NCI-H2171 (cell line): Measurements from ENCODE around the gene PER2.
"Not testable (repeated sequence)": the region's sequence is repeated elsewhere in the genome, so short reads cannot be mapped to it uniquely, and the experiment has no call there.

Experiments used
- DNase-seq: peaks from one replicate; lab custom pipeline; 2025; lab: John Stamatoyannopoulos, UW

PER2 gene, protein sequence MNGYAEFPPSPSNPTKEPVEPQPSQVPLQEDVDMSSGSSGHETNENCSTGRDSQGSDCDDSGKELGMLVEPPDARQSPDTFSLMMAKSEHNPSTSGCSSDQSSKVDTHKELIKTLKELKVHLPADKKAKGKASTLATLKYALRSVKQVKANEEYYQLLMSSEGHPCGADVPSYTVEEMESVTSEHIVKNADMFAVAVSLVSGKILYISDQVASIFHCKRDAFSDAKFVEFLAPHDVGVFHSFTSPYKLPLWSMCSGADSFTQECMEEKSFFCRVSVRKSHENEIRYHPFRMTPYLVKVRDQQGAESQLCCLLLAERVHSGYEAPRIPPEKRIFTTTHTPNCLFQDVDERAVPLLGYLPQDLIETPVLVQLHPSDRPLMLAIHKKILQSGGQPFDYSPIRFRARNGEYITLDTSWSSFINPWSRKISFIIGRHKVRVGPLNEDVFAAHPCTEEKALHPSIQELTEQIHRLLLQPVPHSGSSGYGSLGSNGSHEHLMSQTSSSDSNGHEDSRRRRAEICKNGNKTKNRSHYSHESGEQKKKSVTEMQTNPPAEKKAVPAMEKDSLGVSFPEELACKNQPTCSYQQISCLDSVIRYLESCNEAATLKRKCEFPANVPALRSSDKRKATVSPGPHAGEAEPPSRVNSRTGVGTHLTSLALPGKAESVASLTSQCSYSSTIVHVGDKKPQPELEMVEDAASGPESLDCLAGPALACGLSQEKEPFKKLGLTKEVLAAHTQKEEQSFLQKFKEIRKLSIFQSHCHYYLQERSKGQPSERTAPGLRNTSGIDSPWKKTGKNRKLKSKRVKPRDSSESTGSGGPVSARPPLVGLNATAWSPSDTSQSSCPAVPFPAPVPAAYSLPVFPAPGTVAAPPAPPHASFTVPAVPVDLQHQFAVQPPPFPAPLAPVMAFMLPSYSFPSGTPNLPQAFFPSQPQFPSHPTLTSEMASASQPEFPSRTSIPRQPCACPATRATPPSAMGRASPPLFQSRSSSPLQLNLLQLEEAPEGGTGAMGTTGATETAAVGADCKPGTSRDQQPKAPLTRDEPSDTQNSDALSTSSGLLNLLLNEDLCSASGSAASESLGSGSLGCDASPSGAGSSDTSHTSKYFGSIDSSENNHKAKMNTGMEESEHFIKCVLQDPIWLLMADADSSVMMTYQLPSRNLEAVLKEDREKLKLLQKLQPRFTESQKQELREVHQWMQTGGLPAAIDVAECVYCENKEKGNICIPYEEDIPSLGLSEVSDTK (N-terminal part only)

DNA sequence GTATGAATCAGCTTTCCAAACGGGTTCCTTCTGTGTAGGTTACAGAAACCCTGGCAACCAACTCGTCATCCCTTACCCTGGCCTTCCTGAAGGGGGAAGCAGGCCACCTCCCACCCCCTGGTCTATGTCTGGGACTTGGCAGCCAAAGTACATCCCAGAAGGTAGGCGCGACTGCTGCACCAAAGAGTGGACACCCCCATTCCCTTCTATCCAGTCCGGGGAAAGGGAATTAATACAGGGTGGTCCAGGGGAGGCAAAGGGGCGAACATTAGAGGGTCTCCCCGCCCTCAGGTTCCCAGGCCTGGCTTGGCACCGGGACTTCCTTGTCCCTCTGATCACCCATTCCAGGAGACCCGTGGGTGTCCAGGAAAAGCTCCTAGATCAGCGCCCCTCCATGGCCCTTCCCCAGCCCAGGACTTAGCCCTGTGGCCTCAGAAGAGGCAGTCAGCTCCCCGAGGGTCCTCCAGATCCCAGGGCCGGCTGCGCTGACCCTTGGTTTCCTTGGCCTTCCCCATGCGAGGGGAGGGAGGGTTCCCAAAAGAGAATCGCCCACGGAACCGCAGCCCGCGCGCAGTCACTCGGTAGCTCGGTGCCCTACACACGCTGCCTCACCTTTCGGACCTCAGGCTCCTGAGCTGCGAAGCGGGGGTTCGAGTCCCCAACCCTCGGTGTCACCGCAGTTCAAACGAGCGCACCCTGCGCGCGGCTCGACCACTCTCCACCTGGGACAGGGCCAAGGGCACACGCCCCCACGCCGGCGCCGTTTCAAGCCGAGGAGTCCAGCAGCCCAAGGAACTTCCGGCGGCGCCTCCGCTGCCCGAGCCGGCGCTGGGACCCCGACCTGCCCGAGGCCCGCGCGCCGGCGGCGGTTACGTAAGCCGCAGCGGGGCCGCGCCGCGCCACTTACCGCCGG lies at the start of gene PER2:
Gene PER2 (minus strand): TSS at position 874 of the 913 bp plus-strand sequence. CDS start 10,674 bp downstream, outside the sequence.
- DNase-seq, result no peak

DNA sequence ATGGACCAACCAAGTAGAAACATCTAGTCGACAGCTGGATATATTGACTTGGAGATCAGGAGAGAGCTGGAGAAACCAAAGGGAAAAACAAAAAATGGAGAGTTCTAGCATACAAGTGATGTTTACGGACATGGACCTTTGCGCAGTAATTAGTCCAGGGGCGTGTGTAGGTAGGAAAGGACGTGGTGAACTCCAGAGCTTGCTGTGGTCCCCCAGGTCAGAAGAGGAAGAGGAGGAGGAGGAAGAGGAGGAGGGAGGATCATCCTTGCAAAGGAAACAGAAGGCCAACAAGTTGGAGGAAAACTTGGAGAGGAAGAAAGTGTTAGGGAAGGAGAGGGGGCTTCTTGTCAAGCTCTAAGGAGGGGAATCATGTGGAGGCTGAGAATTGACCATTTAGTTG lies 49.4 kb upstream of the PER2 start:
- no peak for DNase-seq

DNA sequence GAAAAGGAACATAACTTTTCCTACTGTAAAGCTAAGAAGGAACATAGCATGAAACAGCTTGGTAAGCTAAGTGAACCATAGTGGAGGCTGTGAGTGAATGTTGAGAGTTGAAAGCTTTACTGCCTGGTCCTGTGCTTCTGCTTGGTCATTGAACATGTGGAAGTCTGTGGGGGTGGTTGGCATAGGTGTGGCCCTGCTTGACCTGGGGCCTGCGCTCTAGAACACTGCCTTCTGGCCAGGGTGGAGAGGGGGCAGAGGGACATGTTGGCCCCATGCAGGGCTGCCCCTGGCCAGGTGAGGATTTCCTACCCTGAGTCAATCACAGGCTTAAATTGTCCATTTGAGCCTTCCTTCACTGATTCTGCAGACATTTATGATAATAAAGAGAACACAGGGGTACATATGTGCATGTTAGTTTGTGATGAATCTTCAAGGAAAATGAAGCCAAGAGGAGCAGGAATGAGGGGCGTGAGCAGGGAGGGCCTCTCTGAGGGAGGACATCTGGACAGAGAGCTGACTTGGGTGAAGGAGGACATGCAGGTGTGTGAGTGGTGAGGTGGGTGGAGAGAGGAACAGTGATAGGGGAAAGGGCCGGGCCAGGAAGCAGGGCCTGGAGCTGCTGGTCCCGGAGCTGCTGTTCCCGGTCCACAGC lies 48.5 kb upstream of the PER2 start:
- DNase-seq, result no peak

DNA sequence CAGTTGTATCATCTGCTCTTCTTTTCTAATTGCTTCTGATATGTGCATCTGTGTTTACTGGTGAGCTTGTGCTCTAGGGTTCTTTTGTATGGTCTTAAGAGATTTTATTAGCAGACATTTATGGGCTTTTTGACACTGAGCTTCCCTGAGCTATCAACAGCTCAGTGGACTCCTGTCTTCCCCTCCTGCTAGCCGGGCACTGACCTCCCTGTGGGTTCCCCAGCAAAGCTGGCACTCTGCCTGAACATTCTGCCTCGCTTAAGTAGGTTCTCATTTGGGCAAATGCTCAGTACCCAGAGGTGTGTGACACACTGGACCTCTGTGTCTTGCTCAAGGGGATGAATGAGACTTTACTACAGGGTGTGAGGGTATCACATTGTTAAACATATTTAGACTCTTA lies 47.7 kb upstream of the PER2 start:
- DNase-seq, result no peak

DNA sequence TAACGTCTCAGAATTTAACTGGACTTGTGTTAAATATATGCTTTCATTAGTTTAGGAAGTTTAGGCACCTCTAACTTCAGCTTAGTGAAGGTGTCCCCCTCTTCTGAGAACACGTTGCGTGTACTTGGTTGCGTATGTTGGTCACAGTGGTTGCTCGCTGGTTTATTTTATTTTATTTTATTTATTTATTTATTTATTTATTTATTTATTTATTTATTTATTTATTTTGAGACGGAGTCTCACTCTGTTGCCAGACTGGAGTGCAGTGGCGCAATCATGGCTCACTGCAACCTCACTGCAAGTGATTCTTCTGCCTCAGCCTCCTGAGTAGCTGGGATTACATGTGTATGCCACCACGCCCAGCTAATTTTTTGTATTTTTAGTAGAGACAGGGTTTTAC lies 47.2 kb upstream of the PER2 start:
- DNase-seq, result not testable (repeated sequence)

DNA sequence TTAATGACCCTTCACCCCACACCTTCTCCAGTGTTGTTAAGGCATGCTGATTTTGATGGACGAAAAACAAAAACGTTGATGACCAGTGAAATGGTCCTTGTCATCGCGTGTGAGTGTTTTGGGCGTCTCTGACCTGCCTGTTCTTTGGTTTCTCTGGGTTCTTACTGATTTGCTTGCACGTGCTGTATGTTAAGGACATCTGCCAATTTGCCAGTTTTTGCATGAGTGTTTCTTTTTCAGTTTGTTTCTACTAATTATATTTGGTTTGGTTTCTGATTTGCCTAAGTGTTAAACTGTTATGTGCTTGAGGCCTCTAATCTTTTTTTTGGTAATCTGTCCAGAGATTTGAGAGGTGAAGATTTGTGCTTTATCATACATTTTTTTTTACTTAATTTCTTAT lies 46.5 kb upstream of the PER2 start:
- DNase-seq, result no peak

DNA sequence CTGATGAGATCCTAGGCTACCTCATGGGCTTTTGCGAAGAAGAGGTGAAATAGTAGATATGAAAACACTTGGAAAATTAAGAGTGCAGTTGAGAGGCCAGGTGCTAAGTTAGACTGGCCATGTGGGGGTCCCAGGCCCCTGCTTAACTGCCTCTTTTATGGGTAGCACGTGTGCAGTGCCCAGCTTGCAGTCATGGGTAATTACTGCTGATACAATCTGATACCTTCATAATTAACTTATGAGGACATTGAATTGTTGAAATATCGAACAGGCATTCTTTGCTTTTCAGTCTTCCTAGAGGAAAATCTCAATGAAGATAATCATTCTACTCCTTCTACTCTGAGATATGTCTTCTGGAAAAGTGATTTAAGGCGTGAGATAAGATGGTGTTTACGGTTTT lies 43.5 kb upstream of the PER2 start:
- DNase-seq, result no peak

DNA sequence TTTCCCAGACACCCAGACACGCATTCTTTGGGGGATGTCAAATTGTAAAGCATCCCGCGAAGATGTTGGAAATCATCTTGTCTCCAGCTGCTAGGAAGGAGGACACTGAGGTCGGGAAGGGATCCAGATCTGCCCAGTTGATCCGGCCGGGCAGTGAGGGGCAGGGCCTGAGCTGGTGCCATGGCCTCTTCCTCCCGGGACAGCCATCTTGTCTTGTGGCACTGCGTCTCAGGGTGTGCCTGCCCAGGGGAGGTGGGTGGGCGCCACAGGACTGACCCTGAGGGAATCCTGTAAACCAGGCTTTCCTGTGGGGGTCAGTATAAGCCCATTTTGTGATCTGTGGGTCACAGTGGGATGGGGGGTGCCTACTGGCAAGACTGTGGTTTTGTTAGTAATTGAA lies 42.0 kb upstream of the PER2 start:
- no peak for DNase-seq

DNA sequence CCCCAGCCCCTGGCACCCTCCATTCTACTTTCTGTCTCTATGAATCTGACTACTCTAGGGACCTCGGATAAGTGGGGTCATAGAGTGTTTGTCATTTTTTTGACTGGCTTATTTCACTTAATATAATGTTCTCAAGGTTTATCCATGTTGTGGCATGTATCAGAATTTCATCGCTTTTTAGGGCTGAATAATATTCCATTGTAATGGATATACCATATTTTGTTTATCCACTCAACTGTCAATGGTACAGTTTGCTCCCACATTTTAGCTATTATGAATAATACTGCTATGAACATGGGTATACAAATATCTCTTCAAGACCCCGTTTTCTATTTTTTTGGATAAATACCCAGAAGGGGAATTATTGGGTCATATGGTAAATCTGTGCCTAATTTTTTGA lies 39.3 kb upstream of the PER2 start:
- DNase-seq, result no peak

DNA sequence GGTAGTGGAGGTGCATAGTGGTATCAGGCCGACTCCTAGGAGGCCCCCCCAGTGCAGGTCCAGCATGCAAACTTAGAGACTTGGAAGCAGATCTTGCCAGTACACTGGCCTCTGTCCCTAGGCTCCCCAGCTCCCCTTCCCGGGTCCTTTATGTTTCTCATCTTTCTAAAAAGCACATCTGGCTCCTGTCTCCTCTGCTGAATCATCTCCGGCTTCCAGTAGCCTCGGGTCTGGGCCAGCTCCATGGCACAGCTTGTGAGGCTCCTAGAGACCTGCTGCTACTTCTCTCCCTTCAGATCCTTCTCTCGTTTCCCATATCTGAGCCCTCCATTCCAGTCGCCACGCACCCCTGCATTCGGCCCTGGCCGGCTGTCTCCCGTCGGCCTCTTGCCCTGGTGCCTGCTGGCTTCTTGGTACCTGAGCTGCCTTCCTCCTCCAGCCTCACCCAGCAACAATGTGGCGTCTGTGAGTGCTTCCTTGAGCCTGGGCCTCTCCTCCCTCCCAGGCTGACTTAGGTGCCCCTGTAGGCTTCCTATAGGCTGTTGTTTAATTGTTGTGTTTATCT lies 38.5 kb upstream of the PER2 start:
- DNase-seq, result no peak

DNA sequence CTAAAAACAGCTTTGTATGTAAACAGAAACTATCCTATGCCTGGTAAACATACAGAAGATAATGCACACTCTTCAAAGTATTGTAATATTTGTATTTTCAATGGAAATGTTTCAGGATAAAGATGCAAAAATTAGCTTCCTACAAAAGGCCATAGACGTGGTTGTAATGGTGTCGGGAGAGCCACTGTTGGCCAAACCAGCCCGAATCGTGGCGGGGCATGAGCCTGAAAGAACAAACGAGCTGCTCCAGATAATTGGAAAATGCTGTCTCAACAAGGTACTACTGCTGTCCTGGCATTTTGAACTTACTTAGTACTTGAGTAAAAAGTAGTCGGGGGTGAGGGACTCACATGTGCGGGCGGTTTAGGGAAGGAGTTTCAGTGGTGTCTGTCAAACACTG lies 37.3 kb upstream of the PER2 start:
- DNase-seq, result no peak

DNA sequence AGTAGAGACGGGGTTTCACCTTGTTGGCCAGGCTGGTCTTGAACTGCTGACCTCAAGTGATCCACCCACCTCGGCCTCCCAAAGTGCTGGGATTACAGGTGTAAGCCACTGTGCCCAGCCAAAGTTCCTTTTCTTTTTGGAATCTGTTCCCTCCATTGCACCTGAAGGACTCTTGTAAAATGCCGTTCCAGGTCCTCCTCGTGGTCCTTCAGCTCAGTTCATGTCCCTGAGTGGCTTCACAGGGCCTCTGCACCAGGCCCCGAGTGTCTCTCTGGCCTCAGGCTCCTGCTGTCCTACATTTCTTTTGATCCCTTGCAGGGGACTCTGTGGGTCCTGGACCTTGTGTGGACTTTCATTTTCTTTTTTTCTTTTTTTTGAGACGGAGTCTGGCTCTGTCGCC lies 35.8 kb upstream of the PER2 start:
- DNase-seq, result not testable (repeated sequence)

DNA sequence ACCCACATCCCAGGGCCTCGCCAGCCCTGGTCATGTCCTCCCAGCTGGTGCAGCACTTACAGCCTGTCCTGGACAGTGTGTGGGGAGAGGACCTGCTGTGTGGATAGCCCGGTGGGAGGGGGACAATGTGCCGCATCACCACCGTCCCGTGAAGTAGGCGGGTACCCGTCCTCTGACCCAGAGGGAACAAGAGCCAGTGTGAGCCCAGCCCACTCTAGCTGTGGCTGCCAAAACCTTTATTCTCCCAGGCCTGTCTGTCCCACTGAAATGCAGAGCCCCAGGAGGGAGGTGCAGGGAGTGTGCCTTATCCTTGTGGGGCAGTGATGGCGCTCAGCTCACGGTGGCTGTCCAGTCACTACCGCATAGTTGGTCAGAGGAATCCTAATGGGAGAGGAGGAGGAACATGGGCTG lies 33.6 kb upstream of the PER2 start:
- DNase-seq, result no peak

DNA sequence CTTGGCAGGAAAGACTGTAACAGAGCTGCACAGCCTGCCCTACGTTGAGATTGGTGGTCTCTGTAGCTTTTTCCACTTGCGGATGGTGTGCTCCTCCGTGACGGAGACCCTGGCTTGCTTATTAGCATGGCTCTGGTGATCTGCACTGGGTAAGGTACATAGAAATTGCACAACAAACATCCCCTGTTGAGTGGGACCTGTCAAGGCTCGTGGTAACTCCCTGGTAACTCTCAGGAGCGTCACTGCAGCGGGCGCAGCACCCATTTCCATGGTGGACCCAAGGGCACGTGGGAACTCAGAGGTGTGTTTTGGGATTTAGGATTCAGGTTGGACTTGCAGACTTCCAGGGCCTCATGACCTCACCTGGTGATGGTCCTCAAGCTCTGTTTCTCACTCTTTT lies 33.1 kb upstream of the PER2 start:
- DNase-seq, result no peak

DNA sequence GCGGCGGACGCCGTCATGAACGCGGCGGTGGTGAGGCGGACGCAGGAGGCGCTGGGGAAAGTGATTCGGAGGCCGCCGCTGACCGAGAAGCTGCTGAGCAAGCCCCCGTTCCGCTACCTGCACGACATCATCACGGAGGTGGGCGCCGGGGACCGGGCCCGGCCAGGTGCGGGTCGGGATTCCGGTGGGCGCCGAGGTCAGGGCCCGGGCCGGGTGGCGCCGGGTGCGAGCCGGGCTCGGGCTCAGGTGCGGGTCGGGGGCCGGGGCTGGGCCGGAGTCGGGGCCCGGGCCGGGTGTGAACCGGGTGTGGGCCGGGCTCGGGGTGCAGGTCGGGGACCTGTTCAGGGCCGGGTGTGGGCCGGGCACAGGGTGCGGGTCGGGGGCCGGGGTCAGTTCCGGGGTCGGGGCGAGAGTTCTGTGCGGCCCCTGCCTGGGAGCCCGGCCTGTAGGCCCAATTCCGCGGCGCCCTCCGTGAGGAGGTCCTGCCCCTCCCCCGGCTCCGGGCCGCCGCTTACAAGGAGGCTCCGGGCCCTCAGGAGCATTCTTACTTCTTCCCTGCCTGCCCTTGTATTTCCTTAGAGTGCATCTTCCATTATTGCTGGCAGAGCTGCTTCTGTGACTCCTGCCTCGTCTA lies 32.4 kb upstream of the PER2 start:
- DNase-seq, result no peak

DNA sequence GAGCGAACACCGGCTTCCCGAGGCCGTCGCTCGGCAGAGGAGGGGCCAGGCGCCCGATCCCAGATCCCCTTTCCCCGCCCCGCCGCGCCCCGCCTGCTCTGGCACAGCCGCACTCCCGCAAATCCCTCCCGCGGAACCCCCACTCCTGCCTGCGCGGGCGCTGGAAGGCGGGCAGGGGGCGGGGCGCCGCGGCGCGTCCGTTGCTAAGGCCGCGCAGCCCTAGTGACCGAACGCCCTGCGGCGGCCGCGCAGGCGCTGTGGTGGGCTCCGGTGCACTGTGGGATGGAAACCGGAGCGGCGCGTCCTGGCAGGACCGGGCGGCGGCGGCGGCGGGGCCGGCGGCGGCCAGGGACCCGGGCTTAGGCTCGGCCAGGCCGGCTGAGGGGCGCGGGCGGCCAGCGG lies 31.8 kb upstream of the PER2 start, which contains the start of gene TRAF3IP1:
Gene TRAF3IP1 (plus strand): TSS at position 273 of the 402 bp plus-strand sequence. CDS start 145 bp downstream, outside the sequence.
- peak; percentile 87 for DNase-seq

DNA sequence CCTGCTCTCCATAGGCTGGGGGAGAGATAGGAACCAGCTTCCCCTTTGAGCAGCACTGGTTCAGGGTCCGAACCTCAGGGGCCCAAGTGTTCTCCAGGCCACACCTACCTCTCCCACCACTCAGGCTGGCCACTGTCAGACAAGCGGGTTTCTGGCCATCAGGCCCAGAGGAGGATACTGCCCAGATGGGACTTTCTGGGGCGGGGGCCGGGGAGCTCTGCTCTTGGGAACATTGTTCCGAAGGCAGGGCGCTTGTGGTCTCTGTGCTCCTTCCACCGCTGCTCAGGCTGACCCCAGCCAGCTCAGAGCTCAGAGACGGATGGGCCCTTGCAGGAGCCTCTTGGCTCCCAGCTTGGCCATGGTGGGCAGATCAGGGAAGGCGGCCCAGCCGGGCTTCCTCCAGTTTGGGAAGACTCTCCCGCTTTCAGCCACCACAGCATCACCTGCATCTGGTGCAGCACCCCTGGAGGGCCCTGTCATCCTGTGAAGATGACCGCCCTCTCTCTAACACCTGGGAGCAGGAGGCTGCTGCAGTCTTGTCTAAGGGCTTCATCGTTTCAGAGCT lies 26.7 kb upstream of the PER2 start:
- DNase-seq, result no peak

DNA sequence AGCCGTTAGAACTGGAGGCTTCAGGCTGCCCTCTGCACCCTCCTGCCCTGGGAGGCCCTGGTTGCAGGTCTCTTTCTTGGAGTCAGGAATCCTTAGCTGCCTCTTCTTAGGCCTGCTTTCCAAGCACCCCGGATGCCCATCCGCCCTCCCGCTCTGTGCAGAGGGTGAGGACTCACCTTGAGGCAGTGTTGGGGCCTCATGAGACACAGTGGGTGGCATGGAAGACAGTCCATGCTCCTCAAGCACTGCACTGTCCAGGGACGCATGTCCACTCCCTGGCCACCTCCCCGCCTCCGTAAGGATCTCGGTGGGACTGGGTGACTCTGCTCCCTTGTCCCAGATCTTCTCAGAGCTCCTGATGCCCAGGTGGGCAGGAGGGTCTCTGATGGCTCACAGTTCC lies 26.2 kb upstream of the PER2 start:
- DNase-seq, result no peak

DNA sequence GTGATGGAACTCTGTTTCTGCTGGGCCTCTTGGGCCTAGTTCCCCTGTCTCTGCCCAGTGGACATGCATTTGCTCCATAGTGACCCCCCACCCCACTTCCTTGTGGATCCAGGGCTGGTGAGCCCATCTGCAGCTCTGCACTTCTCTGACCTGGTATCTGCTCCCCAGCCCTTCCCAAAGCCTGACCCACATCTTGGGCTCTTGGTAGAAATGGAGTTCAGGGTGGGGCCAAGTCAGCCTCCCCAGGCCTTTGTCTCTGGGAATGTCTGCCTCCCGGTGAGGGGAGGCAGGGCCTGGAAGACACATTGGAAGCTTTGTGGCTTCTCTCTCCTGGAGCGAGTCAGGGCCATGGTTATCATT lies 25.6 kb upstream of the PER2 start:
- DNase-seq, result no peak
